ENCODE data around the gene GLB1L2. TPM values are rescaled to one million over a fixed set of nuclear protein-coding genes. Genes with fewer than 3 reads are reported as not detected.

Gene GLB1L2
- total and polyA plus RNA-seq, 2 experiments from 2014 or later, result 3.3 to 12.3 TPM

DNA sequence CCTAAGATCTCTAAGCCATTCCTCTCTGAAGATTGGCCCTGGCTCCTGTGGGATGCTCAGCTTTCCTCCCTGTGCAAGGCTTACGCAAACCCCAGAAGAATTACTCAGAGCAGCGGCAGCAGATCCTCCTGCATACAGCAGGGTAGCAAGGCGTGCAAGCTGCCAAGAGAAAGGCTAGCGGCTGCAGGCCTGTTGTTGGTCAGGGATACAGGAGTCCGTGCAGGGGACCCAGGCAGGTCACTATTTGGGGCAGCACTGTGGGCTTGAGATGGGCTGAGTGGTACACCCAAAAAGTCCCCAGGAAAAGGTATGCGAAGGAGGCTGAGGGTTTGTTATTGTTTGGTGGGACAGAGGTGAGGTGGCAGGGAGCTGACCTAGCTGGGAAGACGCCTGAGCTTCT lies 1.5 kb downstream of the GLB1L2 start (continued):
- TF ChIP-seq NANOG (IDR thresholded peaks at IDR 0.05; ENCODE audit: borderline replicate concordance) (no peak), EZH2 (IDR thresholded peaks at IDR 0.05; ENCODE audit: low read depth, unreplicated experiment) (no peak), ZNF331 (CRISPR knock-in tag; IDR thresholded peaks at IDR 0.05; ENCODE audit: low read depth) (no peak)
- TF ChIP-seq, protein P1, sequence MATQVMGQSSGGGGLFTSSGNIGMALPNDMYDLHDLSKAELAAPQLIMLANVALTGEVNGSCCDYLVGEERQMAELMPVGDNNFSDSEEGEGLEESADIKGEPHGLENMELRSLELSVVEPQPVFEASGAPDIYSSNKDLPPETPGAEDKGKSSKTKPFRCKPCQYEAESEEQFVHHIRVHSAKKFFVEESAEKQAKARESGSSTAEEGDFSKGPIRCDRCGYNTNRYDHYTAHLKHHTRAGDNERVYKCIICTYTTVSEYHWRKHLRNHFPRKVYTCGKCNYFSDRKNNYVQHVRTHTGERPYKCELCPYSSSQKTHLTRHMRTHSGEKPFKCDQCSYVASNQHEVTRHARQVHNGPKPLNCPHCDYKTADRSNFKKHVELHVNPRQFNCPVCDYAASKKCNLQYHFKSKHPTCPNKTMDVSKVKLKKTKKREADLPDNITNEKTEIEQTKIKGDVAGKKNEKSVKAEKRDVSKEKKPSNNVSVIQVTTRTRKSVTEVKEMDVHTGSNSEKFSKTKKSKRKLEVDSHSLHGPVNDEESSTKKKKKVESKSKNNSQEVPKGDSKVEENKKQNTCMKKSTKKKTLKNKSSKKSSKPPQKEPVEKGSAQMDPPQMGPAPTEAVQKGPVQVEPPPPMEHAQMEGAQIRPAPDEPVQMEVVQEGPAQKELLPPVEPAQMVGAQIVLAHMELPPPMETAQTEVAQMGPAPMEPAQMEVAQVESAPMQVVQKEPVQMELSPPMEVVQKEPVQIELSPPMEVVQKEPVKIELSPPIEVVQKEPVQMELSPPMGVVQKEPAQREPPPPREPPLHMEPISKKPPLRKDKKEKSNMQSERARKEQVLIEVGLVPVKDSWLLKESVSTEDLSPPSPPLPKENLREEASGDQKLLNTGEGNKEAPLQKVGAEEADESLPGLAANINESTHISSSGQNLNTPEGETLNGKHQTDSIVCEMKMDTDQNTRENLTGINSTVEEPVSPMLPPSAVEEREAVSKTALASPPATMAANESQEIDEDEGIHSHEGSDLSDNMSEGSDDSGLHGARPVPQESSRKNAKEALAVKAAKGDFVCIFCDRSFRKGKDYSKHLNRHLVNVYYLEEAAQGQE (IDR thresholded peaks at IDR 0.05; ENCODE audit: unreplicated experiment), result no peak

DNA sequence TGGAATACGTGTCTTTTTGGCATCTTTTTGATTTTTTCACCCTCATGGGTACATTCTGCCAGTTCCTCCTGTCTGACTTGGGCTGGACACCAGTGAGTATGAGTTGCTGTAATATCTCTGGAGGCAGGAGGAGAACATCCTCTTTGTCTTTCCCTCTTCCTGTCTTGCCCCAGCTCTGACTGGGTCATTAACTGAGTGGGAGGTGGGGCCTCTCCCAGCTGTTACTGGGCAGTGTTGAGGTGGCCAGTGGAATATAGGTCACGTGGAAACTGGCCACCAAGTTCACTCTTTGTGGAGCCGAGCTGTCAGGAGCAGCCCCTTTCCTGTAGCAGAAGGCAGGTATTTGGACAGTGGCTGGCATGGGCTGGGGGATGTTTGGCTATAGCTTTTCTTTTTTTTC lies 2.2 kb downstream of the GLB1L2 start:
- no peaks in the 10 kb centered on the region for H3K36me3 ChIP-seq (ENCODE audit: insufficient read depth)
- H3K4me1 ChIP-seq (ENCODE audit: insufficient read depth), result peaks cover 17% of the 10 kb centered on the region; the same call in 1 of the 2 replicates
- no peak overlapping the region for H3K27ac ChIP-seq (ENCODE audit: low read depth)
- DNase-seq (ENCODE audit: low spot score), result no peak
- Mint-ChIP-seq H3K9me3 (no peaks in the 10 kb centered on the region; the same call in 2 of the 3 replicates), H3K4me3 (no peak overlapping the region), H3K27ac (no peak overlapping the region), H3K4me1 (peaks cover 30% of the 10 kb centered on the region), H3K27me3 (ENCODE audit: insufficient read depth, low read depth, poor library complexity) (peaks cover 23% of the 10 kb centered on the region), H3K36me3 (ENCODE audit: low read depth) (no peaks in the 10 kb centered on the region; the same call in 2 of the 3 replicates)
- H3K9me2 ChIP-seq (ENCODE audit: insufficient read depth), result no peaks in the 10 kb centered on the region
- peaks cover 5% of the 10 kb centered on the region; the same call in 1 of the 2 replicates for H4K20me1 ChIP-seq (replicated peaks; ENCODE audit: insufficient read depth)
- H2AFZ ChIP-seq, result no peak overlapping the region
- no peak overlapping the region for H3K4me3 ChIP-seq
- H3K4me2 ChIP-seq, result no peak overlapping the region
- no peaks in the 10 kb centered on the region; the same call in 1 of the 2 replicates for H3F3A ChIP-seq (replicated peaks; ENCODE audit: low read depth)
- peaks cover 28% of the 10 kb centered on the region for H3K27me3 ChIP-seq (ENCODE audit: insufficient read depth)
- no peaks in the 10 kb centered on the region for H3K79me2 ChIP-seq (replicated peaks; ENCODE audit: insufficient read depth)
- no peak for ATAC-seq
- TF ChIP-seq NANOG (IDR thresholded peaks at IDR 0.05; ENCODE audit: borderline replicate concordance), result no peak

DNA sequence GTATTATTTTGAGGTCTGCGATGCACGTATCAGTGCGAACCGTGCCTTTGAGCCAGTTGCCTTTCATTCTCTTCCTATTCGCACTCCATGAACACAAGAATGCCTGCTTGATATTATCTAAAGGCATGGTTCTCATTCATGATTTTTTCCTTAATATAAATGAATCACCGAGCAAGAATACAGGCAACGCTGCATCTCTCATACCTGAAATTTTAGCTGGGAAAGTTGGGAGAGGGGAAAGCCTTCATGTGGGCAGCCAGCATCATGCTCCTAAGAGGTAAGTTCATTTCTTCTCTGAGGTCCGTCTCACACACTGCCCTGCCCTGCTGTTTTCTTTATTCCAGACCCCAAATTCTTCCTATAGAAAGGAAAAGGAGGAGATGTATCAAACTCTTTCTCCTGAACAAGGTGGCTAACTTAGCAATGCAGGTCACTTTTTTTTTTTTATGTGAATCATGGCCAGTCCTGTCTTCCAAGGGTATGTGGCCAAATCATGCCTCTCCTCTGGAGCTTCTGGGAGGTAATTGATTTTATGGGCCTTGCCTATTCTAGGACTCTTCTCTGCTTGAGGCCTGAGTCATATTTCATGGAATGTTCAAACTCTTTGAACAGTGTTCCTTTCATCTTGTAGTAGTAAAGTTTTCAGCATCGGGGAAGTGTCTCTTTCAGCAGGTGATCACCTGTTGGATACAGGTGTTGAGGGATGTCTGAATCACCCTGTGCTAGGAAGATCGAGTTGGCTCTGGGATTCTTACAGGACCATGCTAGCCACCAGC lies 3.2 kb downstream of the GLB1L2 start:
- no peaks in the 10 kb centered on the region for H3K9me2 ChIP-seq (ENCODE audit: insufficient read depth)
- no peak overlapping the region for H3K4me3 Mint-ChIP-seq
- H3K4me3 ChIP-seq, result no peak overlapping the region
- H3K27ac ChIP-seq (ENCODE audit: low read depth), result no peak overlapping the region
- peaks cover 5% of the 10 kb centered on the region; the same call in 1 of the 2 replicates for H4K20me1 ChIP-seq (replicated peaks; ENCODE audit: insufficient read depth)
- DNase-seq (ENCODE audit: low spot score), result no peak
- no peaks in the 10 kb centered on the region; the same call in 2 of the 3 replicates for H3K36me3 Mint-ChIP-seq (ENCODE audit: low read depth)
- peaks cover 30% of the 10 kb centered on the region for H3K4me1 Mint-ChIP-seq
- no peak overlapping the region for H2AFZ ChIP-seq
- peaks cover 28% of the 10 kb centered on the region for H3K27me3 ChIP-seq (ENCODE audit: insufficient read depth)
- peaks cover 17% of the 10 kb centered on the region; the same call in 1 of the 2 replicates for H3K4me1 ChIP-seq (ENCODE audit: insufficient read depth)
- H3K36me3 ChIP-seq (ENCODE audit: insufficient read depth), result no peaks in the 10 kb centered on the region
- no peak for ATAC-seq
- H3F3A ChIP-seq (replicated peaks; ENCODE audit: low read depth), result no peaks in the 10 kb centered on the region; the same call in 1 of the 2 replicates
- no peaks in the 10 kb centered on the region; the same call in 2 of the 3 replicates for H3K9me3 Mint-ChIP-seq
- H3K79me2 ChIP-seq (replicated peaks; ENCODE audit: insufficient read depth), result no peaks in the 10 kb centered on the region
- no peak overlapping the region for H3K4me2 ChIP-seq
- H3K27me3 Mint-ChIP-seq (ENCODE audit: insufficient read depth, low read depth, poor library complexity), result peaks cover 23% of the 10 kb centered on the region
- H3K27ac Mint-ChIP-seq, result no peak overlapping the region
- TF ChIP-seq POLR2AphosphoS5 (IDR thresholded peaks at IDR 0.05; ENCODE audit: low read depth) (no peak), STAT1 (IDR thresholded peaks at IDR 0.05; ENCODE audit: unreplicated experiment) (no peak), ZNF462 (CRISPR knock-in tag; IDR thresholded peaks at IDR 0.05) (no peak), NANOG (IDR thresholded peaks at IDR 0.05; ENCODE audit: borderline replicate concordance) (no peak), EZH2 (IDR thresholded peaks at IDR 0.05; ENCODE audit: low read depth, unreplicated experiment) (no peak)

Data from GM23338 (cell line).